GM18867 (cell line): ENCODE data around the gene PAQR5.
"Not testable (repeated sequence)": the region's sequence is repeated elsewhere in the genome, so short reads cannot be mapped to it uniquely, and the experiment has no call there.

Source experiments
- ATAC-seq: cut with Tn5 transposase; IDR thresholded peaks from one replicate; pipeline ENCODE4 v1.9.1; 2021; ENCODE audit warnings: mild to moderate bottlenecking, moderate library complexity; ENCODE audit not compliant: unreplicated experiment

Gene PAQR5

DNA sequence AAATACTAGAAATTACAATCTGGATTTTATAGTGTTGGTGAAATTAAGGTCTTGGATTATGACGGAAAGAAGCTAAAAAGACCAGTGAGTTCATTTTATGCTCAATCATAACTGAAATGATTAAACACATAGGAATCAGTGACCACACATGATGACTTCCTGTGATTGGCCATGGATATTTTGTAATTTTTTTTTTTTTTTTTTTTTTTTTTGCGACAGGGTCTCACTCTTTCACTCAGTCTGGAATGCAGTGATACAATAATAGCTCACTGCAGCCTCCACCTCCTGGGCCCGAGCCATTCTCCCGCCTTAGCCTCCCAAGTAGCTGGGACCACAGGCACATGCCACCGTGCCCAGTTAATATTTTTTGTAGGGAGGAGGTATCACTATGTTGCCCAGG, 47.4 kb downstream of the PAQR5 start:
- no peak for ATAC-seq

DNA sequence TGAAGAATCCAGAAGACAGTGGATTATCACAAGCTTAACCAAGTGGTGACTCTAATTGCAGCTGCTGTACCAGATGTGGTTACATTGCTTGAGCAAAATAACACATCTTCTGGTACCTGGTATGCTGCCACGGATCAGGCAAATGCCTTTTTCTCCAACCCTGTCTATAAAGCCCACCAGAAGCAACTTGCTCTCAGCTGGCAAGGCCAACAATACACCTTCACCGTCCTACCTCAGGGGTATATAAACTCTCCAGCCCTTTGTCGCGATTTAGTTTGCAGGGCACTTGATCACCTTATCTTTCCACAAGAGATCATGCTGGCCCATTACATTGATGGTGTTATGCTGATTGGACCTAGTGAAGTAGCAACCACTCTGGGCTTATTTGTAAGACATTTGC, 52.6 kb downstream of the PAQR5 start:
- ATAC-seq, result no peak

DNA sequence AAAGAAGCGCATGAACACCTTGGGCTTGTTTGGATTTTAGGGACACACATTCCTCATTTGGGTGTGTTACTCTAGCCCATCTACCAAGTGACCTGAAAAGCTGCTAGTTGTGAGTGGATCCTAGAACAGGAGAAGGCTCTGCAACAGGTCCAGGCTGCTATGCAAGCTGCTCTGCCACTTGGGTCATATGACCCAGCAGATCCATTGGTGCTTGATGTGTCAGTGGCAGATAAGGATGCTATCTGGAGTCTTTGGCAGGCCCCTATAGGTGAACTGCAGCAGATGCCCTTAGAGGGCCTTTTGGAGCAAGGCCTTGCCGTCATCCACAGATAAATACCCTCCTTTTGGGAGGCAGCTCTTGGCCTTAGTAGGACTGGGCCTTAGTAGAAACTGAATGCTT, 53.2 kb downstream of the PAQR5 start:
- ATAC-seq, result no peak

DNA sequence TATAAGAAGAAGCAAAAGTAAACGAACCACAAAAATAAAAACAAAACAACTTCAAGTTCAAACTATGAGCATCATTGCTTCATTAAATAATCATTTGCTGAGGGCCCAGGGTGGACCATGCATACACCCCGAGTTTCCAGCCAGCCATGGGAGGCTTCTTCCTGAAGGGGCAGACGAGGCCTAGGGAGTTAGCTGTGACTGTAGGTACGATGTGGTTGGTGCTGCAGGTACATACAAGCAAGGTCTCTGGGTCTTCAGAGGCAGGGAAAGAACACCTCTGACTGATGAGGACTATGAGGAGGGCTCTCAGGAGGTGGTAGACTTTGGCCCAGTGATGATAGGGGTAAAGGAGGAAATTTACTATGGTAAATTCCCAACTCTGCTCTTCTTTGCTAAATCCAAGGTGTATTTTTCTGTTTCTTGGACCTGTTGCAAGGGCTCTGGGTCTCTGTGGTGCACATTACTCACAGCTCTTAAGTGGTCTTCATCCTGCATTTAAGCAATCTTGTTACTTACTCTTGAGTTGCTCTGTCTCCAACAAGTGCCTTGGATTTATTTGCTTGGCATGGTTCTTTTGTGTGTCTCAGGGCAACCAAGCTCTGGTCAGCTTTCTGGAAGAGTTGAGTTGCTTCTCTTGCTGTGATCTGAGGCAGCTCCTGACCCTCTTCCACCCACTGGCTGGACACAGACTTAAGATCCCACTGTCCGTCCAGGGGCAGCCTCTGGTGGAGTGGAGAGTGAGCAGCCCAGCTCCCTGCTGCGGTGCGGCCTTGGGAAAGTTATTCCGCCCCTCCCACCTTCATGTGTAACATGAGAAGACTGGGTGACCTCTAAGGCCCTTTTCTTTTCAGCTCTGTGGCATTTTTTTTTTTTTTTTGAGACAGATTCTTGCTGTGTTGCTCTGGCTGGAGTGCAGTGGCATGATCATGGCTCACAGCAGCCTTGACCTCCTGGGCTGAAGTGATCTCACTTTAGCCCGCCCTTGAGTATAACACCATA, 59.4 kb downstream of the PAQR5 start:
- ATAC-seq, result no peak

DNA sequence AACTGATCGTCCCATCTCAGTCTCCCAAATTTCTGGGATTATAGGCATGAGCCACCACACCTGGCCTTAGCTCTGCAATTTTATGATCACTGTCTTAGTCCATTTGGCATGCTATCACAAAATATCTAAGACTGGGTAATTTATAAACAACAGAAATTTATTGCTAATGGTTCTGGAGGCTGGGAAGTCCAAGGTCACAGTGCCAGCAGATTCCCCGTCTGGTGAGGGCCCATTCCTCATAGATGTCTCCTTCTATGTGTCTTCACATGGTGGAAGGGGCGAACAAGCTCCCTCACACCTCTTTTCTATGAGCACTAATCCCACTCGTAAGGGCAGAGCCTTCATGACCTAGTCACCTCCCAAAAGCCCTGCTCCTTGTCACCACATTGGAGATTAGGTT, 60.1 kb downstream of the PAQR5 start:
- no peak for ATAC-seq

DNA sequence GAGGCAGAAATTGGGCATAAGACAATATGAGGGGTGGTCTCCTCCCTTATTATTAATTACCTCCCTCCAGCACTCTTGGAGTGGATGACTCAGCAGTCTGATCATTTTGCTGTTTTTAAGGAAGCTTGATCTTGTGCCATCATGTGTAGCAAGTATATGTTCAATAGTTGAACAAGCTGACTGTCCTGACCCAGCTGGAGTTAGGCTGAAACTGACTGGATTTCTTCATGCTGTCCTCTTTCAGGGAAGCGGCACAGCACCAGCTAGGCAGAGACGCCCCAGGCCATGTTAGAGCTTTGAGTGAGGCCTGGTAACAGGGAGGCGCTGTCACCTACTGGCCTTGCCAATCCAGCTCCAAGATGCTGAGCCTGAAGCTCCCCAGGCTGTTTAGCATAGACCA, 61.0 kb downstream of the PAQR5 start:
- no peak for ATAC-seq

DNA sequence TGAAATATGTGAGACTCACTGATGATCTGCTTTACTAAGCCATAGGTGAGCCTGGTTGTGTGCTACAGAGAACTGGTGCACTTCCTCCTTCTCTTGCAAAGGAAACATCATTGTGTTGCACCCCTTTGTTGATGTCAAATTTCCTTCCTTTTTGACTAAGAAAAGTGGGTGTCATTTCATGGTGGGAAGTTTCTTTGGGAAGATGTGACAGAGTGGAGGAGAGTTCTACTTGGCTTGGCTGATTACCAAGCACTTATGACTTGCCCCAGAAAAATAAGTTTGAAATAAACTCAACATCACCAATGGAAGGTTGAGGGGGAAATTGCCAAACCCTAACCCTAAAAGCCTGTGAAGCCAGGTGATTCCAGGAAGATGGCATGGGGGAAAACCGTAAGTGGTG, 61.9 kb downstream of the PAQR5 start:
- ATAC-seq, result no peak

DNA sequence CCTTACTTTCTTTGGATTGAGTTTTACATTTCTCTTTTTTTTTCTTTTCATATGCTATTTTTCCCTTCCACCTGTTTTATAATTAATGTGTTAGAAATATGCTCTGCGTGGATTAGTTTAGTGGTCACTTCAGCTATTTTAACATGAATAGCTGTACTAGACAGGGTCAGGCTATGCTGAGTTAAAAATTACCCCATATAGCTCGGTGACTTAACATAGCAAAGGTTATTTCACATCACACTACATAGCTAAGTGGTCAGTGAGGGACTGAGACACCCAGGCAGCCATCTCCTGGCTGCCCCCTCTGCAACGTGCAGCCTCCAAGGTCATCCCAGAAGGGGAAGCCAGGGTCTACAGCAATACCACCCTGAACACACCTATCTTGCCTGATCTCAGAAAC, 68.5 kb downstream of the PAQR5 start:
- no peak for ATAC-seq

DNA sequence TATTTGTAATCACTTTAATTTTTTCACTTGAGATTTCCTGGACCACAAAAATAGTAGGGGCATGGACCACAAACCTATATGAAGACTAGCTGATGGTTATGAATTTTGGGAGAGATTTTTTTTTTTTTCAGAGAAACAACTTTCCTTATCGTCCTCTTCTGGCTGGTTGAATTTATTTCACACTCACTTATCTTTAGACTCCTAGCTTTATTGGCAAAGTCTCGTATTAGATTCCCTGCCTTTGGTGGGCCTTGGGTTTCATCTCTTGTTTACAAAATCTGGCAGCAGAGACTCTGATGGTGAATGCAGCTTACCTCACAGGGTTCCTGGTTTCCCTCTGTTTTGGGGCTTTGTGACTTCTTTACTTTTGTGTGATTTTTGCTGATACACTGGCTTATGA, 70.9 kb downstream of the PAQR5 start:
- ATAC-seq, result no peak

DNA sequence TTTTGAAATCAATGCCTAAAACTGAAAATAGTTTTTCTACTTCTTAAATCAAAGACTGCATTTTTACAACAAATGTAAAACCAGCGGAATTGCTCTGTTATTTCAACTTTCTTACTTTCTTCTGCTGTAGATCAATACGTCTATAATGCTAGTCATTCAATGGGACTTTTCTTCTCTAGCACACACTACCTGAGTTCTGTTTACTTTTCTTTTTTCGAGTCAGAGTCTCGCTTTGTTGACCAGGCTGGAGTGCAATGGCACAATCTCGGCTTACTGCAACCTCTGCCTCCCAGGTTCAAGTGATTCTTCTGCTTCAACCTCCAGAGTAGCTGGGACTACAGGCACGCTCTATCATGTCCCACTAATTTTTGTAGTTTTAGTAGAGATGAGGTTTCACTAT, 74.7 kb downstream of the PAQR5 start:
- ATAC-seq, result no peak

DNA sequence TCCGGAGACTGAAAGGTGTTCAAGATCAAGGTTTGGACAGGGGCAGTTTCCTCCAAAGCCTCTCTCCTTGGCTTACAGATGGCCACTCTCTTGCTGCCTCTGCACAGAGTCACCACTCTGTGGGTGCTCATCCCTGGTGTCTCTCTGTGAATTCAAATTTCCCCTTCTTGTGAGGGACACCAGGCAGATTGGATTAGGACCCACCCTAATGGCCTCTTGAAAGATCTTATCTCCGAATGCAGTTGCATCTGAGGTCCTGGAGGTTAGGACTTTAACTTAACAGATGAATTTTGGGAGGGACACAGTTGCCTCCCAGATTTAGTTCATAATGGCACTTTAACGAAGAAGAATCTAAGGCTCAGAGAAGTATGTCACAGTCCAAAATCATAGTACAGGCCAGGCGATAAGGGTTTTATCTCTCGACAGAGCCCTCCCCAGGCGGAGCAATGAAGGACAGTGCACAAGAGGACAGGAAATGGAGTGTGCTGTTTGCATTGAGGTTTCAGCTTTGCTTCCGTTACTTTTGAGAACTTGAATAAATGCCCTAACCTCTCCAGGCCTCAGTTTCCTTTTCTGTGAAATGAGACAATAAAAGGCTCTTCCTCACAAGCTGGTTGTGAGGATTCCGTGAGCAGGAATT, 76.6 kb downstream of the PAQR5 start:
- no peak for ATAC-seq

DNA sequence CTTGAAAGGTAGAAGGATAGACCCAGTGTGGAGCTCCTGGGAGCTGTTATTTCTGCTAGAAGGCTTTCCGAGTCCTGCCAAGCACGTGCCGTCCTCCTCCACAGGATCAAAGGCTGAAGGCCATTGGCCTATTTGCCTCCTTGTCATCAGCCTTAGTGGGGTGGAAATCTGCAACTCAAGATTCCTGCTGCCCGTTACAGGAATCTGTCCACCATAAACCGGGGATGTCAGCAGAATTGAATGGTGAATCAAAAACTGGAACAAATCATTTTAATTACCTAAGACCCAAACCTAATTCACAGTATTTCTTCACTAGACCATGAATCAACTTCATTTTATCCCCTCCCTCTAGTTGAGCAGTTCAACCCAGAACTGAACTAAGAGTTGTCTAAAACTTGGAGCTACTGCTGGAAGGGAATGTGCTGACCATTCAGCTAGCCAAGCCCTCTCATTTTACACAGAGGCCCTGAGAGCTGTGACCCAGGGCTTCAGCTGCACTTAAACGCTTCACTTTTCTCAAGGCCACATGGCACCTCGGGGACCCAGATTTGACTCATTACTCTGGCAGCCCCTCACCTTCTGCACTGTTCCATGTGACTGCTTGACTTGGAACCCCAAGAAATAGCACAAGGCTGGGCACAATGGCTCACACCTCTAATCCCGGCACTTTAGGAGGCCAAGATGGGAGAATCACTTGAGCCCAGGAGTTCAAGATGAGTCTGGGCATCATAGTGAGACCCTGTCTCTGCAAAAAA, 78.7 kb downstream of the PAQR5 start:
- no peak for ATAC-seq

DNA sequence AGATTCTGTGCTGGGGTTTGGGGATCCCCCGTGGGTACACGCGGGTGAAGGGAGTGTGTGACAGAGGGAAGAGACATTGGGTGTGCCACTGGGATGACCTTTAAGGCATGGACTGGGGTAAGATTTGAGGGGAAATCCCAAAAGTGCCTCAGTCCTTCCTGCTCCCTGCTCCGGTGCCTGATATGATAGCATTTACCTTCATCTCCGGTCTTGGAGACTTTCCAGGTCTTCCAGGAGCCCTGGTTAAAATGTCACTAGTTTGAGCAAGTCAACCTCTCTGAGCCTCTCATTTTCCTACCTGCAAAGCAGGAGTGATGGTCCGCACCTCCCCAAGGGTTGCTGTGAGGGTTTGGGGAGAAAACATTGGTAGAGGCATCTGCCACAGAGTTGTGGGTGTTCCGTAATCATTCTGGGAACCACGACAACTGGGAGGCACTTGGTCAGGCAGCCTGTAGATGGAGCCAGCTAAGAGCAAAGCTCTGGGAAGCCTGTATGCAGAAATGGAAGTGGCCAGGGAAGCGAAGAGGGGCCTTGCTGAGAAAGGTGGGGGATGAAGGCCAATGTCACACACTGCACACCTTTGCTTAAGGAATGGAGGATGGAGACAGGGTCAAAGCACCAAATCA, 81.5 kb downstream of the PAQR5 start:
- ATAC-seq, result no peak

DNA sequence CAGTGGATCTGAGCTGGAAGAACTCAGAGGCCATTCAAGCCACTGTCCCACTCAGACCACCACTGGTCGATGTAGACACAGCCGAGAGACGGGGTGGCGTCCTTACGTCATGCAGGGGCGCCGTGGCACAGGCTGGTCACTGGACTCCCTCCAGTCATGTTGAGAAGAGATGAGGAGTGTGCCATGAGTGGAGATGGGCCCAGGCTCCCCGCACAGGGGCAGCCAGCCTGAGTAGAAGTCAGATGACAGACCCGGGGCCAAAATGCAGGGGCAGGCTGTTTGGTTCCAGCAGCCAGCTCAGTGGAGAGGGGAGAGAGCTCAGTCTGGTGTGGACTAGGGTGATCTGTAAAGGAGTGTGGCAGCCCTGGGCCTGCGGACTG, 82.0 kb downstream of the PAQR5 start:
- no peak for ATAC-seq

DNA sequence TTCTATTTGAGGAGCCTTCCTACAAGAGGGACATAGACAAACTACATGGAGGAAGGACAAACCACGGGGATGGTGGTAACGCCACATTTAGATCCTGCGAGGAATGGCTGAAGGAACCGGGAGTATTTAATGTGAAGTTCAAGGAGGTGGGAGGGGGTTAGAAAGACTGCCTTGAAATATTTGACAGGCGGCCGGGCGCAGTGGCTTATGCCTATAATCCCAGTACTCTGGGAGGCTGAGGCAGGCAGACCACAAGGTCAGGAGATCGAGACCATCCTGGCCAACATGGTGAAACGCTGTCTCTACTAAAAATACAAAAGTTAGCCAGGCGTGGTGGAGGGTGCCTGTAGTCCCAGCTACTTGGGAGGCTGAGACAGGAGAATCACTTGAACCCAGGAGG, 83.5 kb downstream of the PAQR5 start:
- not testable (repeated sequence) for ATAC-seq

DNA sequence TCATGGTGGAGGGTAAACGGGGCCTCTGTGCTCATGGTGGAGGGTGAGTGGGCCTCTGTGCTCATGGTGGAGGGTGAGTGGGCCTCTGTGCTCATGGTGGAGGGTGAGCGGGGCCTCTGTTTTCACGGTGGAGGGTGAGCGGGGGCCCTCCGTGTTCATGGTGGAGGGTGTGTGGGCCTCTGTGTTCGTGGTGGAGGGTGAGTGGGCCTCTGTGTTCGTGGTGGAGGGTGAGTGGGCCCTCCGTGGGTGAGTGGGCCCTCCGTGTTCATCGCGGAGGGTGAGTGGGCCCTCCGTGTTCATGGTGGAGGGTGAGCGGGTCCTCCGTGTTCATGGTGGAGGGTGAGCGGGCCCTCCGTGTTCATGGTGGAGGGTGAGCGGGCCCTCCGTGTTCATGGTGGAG, 85.4 kb downstream of the PAQR5 start:
- not testable (repeated sequence) for ATAC-seq

DNA sequence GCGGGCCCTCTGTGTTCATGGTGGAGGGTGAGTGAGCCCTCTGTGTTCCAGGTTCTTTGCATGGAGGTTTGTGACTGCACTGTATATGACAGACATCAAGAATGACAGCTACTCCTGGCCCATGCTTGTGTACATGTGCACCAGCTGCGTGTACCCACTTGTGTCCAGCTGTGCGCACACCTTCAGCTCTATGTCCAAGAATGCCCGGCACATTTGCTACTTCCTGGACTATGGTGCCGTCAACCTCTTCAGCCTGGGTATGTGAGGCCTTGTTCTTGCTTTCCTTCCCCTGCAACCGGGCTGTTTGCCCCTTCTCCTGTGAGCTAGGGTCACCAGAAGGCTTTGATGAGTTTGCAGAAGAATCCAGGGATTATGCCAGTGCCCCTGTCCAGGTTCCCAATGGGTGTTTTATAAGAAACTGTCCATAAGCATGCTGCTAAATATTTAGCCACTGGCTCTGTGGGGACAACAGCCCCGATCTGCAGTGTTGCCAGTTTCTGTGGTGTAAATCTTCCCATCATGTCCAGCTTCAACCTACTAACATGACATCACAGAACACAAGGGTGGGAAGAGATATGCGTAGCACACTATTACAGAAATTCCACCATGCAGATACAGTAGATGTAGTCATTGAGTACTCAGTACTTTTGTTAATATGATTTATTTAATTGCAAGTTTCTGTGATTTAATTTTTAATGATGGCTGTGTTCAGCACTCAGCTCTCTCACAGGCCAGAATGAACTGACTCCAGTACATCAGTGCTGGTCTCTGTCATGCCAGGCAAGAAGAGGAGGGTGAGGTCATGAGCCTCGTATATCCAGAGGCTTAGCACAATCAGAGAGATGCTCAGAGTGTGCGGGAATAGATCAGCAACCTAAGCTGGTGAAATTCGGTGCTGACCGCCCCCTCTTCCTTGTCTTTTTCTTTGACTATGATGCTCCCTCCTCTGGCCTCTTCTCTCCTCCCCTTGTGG, 86.2 kb downstream of the PAQR5 start:
- no peak for ATAC-seq

DNA sequence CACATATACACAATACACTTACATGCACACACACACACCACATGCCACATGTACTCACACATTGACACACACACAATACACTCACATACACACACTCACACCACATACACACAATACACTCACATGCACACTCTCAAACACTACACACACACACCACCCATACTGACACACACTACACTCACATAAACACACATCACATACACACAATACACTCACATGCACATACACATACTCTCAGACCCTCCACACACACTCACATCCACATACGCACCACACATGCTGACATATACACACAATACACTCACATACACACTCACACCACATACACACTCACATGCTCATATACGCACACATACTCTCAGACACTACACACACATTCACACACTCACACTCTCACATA, 87.1 kb downstream of the PAQR5 start:
- no peak for ATAC-seq

DNA sequence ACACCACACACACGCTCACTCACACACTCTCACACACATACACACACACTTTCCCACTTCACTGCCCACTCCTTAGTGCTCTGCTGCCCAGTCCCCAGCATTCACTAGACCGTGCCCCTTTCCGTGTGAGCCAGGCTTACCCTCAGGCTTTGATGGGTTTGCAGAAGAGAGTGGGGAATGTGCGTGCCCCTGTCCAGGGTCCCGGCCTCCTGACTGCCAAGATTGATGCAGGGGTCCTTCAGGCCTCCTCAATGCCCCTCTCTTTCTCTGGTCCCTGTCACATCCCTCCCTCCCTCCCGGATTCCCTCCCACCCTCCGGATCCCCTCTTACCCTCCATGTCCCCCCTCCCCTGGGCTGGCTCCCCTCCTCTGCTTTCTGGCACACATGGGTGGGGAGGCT, 87.6 kb downstream of the PAQR5 start:
- ATAC-seq, result no peak

DNA sequence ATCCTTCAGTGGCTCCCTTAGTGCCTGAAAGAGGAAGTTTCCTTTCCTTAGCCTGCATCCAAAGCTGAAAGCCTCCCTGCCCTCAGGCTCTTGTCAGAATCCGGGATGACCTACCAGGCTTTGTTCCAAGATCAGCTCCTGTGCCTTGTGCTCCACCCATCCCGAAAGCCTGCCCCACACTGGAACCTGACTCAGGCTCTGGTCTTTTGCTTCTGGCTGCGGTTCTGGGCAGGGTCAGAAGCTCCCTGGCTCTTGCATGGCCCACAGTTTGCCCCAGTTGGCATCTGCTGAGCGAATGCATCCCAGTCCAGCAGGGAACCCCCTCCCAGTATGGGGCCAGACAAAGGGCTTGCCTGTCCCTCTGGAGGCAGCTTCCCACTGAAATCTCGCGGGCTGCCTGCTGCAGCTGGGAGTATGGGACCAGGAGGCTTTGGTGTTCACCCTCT, 89.6 kb downstream of the PAQR5 start:
- ATAC-seq, result no peak
